Caco-2 (cell line): ENCODE results near the gene ASB3. TPM values are rescaled to one million over a fixed set of nuclear protein-coding genes. Genes with fewer than 3 reads are reported as not detected.
"Not testable (repeated sequence)": the region's sequence is repeated elsewhere in the genome, so short reads cannot be mapped to it uniquely, and the experiment has no call there.

Source experiments
- BruUV-seq: library from RNA; stranded (reverse); fragments of 400-500 nt; replicated peaks from 2 replicates; lab custom pipeline; 2021; lab: Mats Ljungman, UMichigan
- CTCF ChIA-PET: fragments of 300-600 bp; sonication (Branson Sonifier 250); formaldehyde crosslinking; loops from one replicate; lab custom pipeline; 2022; ENCODE audit warnings: antibody characterized with exemption; lab: Charles Lee
- POLR2A ChIA-PET: fragments of 300-600 bp; sonication (Branson Sonifier 250); formaldehyde crosslinking; loops from one replicate; lab custom pipeline; 2022; ENCODE audit warnings: antibody characterized with exemption; lab: Charles Lee
- DNase-seq, 2 experiments: peaks; one replicate each; pipeline versions ENCODE4 v3.0.0 to v3.0.0-alpha.2; 2020 to 2022
- H3K27me3 ChIP-seq: replicated peaks from 2 replicates; pipeline ENCODE4 v1.6.0; 2011; ENCODE audit warnings: low read length; ENCODE audit not compliant: control insufficient read depth, insufficient read depth
- H3K36me3 ChIP-seq: 2 replicates; pipeline ENCODE4 v1.5.1; 2011; ENCODE audit warnings: low read length; ENCODE audit not compliant: control insufficient read depth, insufficient read depth
- H3K4me1 ChIP-seq: fragments of 250-450 bp; sonication (Bioruptor Pico); 2 replicates; pipeline ENCODE4 v1.5.1; 2020; ENCODE audit warnings: mild to moderate bottlenecking
- H3K4me3 ChIP-seq: 2 replicates; pipeline ENCODE4 v1.5.1; 2011; ENCODE audit warnings: low read depth, mild to moderate bottlenecking, control low read depth, low read length
- H3K9me3 ChIP-seq: fragments of 250-450 bp; sonication (Bioruptor Pico); 2 replicates; pipeline ENCODE4 v1.5.1; 2020; ENCODE audit warnings: mild to moderate bottlenecking, moderate library complexity
- H3K27ac Mint-ChIP-seq: one replicate; pipeline ENCODE4 v1.8.0; 2022; ENCODE audit warnings: mixed read lengths; ENCODE audit not compliant: unreplicated experiment
- H3K27me3 Mint-ChIP-seq: one replicate; pipeline ENCODE4 v1.8.0; 2022; ENCODE audit warnings: mixed read lengths; ENCODE audit not compliant: insufficient read depth, unreplicated experiment
- H3K36me3 Mint-ChIP-seq: one replicate; pipeline ENCODE4 v1.8.0; 2022; ENCODE audit warnings: mild to moderate bottlenecking, mixed read lengths; ENCODE audit not compliant: insufficient read depth, unreplicated experiment
- H3K4me1 Mint-ChIP-seq: one replicate; pipeline ENCODE4 v1.8.0; 2022; ENCODE audit warnings: low read depth, mixed read lengths; ENCODE audit not compliant: unreplicated experiment
- H3K4me3 Mint-ChIP-seq: one replicate; pipeline ENCODE4 v1.8.0; 2022; ENCODE audit warnings: mild to moderate bottlenecking, moderate library complexity, mixed read lengths; ENCODE audit not compliant: unreplicated experiment
- H3K9me3 Mint-ChIP-seq: one replicate; pipeline ENCODE4 v1.8.0; 2022; ENCODE audit warnings: mixed read lengths; ENCODE audit not compliant: unreplicated experiment
- CTCF ChIP-seq, 2 experiments: fragments of 200-600 bp in 1 of 2; IDR thresholded peaks; 1 replicate in 1 of 2; 2 replicates in 1 of 2; pipeline versions ENCODE4 v1.5.1 to v1.8.0; 2011 to 2022; ENCODE audit warnings: antibody characterized with exemption in 1 of 2, control low read depth in 1 of 2, inconsistent platforms in 1 of 2, low read depth in 1 of 2, low read length in 1 of 2, mild to moderate bottlenecking in 1 of 2, moderate library complexity in 1 of 2; ENCODE audit not compliant: insufficient read depth in 1 of 2, severe bottlenecking in 1 of 2, unreplicated experiment in 1 of 2
- intact Hi-C: fragments of 100-400 bp; cut with micrococcal nuclease; formaldehyde crosslinking; loops from one replicate; pipeline ENCODE4 v1.10.0; 2022; ENCODE audit not compliant: unreplicated experiment
- total RNA-seq: library from RNA; stranded (reverse); gene quantifications from 2 replicates; pipeline ENCODE4 v1.2.3, GENCODE V29; 2022

The ASB3 gene
- total RNA-seq, 1 experiment from 2014 or later: 12.9 TPM

- H3K9me3 ChIP-seq: no peaks in the 10 kb centered on the region
- H3K4me3 Mint-ChIP-seq: no peak overlapping the region
- ChIA-PET POLR2A (no interaction called here), CTCF (no interaction called here)
- no TSS peak for BruUV-seq
- no peak overlapping the region for H3K27ac Mint-ChIP-seq
- no peaks in the 10 kb centered on the region for H3K27me3 ChIP-seq
- H3K4me1 ChIP-seq: no peaks in the 10 kb centered on the region
- no peaks in the 10 kb centered on the region for H3K4me1 Mint-ChIP-seq
- no peaks in the 10 kb centered on the region for H3K9me3 Mint-ChIP-seq
- no peaks in the 10 kb centered on the region for H3K36me3 ChIP-seq
- intact Hi-C loops: no loop called here
- no peak overlapping the region for H3K4me3 ChIP-seq
- no peak for DNase-seq
- H3K27me3 Mint-ChIP-seq: no peaks in the 10 kb centered on the region
- H3K36me3 Mint-ChIP-seq: no peaks in the 10 kb centered on the region
- no peak for TF ChIP-seq CTCF (IDR thresholded peaks at IDR 0.05; ENCODE audit: insufficient read depth in 1 of 2, low read depth in 1 of 2, low read length in 1 of 2, severe bottlenecking in 1 of 2, unreplicated experiment in 1 of 2)
Measured at GRCh38 chr2:53725662-53726061, 61.1 kb downstream of the ASB3 start.

- intact Hi-C loops: no loop called here
- ChIA-PET CTCF (no interaction called here), POLR2A (no interaction called here)
- Mint-ChIP-seq H3K4me1 (no peaks in the 10 kb centered on the region), H3K4me3 (no peak overlapping the region), H3K27ac (no peak overlapping the region), H3K27me3 (no peaks in the 10 kb centered on the region), H3K9me3 (peaks cover 10% of the 10 kb centered on the region), H3K36me3 (no peaks in the 10 kb centered on the region)
- no peak overlapping the region for H3K4me3 ChIP-seq
- no peaks in the 10 kb centered on the region for H3K9me3 ChIP-seq
- no peak for DNase-seq
- no peaks in the 10 kb centered on the region for H3K27me3 ChIP-seq
- H3K36me3 ChIP-seq: no peaks in the 10 kb centered on the region
- no TSS peak for BruUV-seq
- H3K4me1 ChIP-seq: no peaks in the 10 kb centered on the region
- no peak for TF ChIP-seq CTCF (IDR thresholded peaks at IDR 0.05; ENCODE audit: insufficient read depth in 1 of 2, low read depth in 1 of 2, low read length in 1 of 2, severe bottlenecking in 1 of 2, unreplicated experiment in 1 of 2)
Measured at GRCh38 chr2:53724536-53724935, 62.2 kb downstream of the ASB3 start.

- CTCF ChIA-PET, POLR2A ChIA-PET: not testable (repeated sequence)
Measured at GRCh38 chr2:53720944-53721343, 65.8 kb downstream of the ASB3 start.

GRCh38 chr2:53715568-53715967, 71.2 kb downstream of the ASB3 start:
- no peak for DNase-seq
- no peak overlapping the region for H3K27ac Mint-ChIP-seq
- peaks cover 15% of the 10 kb centered on the region for H3K9me3 Mint-ChIP-seq
- ChIA-PET POLR2A (no interaction called here), CTCF (interaction anchor here (1.0 kb wide), 1 partner anchor 28 kb away, joined by 3 read pairs; no protein-coding TSS in a partner anchor)
- Histone ChIP-seq H3K9me3 (no peaks in the 10 kb centered on the region; the same call in 1 of the 2 replicates), H3K36me3 (no peaks in the 10 kb centered on the region), H3K27me3 (no peaks in the 10 kb centered on the region), H3K4me3 (no peak overlapping the region), H3K4me1 (no peaks in the 10 kb centered on the region)
- H3K4me1 Mint-ChIP-seq: no peaks in the 10 kb centered on the region
- no peak overlapping the region for H3K4me3 Mint-ChIP-seq
- BruUV-seq: no TSS peak
- peak; percentile 21 to 26 for TF ChIP-seq CTCF (IDR thresholded peaks at IDR 0.05; ENCODE audit: insufficient read depth in 1 of 2, low read depth in 1 of 2, low read length in 1 of 2, severe bottlenecking in 1 of 2, unreplicated experiment in 1 of 2)
- intact Hi-C loops: no loop called here
- no peaks in the 10 kb centered on the region for H3K36me3 Mint-ChIP-seq
- H3K27me3 Mint-ChIP-seq: no peaks in the 10 kb centered on the region

More at GRCh38 chr2:53720944-53721343, 65.8 kb downstream of the ASB3 start:
- DNase-seq, H3K27ac Mint-ChIP-seq, H3K4me3 Mint-ChIP-seq, BruUV-seq, H3K36me3 Mint-ChIP-seq, H3K27me3 ChIP-seq, intact Hi-C loops, H3K36me3 ChIP-seq, H3K4me1 ChIP-seq, H3K4me1 Mint-ChIP-seq, H3K27me3 Mint-ChIP-seq, H3K4me3 ChIP-seq, H3K9me3 ChIP-seq: not testable (repeated sequence)
- H3K9me3 Mint-ChIP-seq: peaks cover 15% of the 10 kb centered on the region
